SK-N-SH (cell line): ENCODE results near the gene STX1B. TPM values are rescaled to one million over a fixed set of nuclear protein-coding genes. Genes with fewer than 3 reads are reported as not detected.

Experiments
- CTCF ChIA-PET: fragments of 300-600, 350-600 bp; formaldehyde crosslinking; extraction: SDS; loops from one replicate; lab custom pipeline; 2021; lab: Yijun Ruan, JAX
- POLR2A ChIA-PET: fragments of 350-600 bp; sonication (Branson Sonifier 250); formaldehyde crosslinking; extraction: SDS; loops from one replicate; lab custom pipeline; 2020; ENCODE audit warnings: antibody characterized with exemption, inconsistent platforms; lab: Yijun Ruan, JAX
- DNase-seq: peaks from one replicate; pipeline ENCODE4 v3.0.0; 2012
- H2AFZ ChIP-seq: fragments of 200-600 bp; sonication (generic); 2 replicates; pipeline ENCODE4 v1.8.1; 2016; ENCODE audit warnings: antibody characterized with exemption, mild to moderate bottlenecking, low read depth
- H3F3A ChIP-seq: fragments of 200-600 bp; sonication (generic); replicated peaks from 2 replicates; pipeline ENCODE3; 2016; ENCODE audit warnings: antibody characterized with exemption, mild to moderate bottlenecking; ENCODE audit not compliant: insufficient read depth
- H3K27ac ChIP-seq, 2 experiments: fragments of 200-500 bp in 1 of 2; fragments of 200-600 bp in 1 of 2; sonication (Bioruptor generic) in 1 of 2; sonication (generic), shearing (Covaris generic) in 1 of 2; 2 replicates each; pipeline versions ENCODE4 v1.5.1 to v1.6.1; 2014 to 2016; ENCODE audit warnings: low read depth in 2 of 2, inconsistent platforms in 1 of 2, low read length in 1 of 2, mild to moderate bottlenecking in 1 of 2, mixed read lengths in 1 of 2
- H3K27me3 ChIP-seq: fragments of 200-600 bp; sonication (generic), shearing (Covaris generic); 2 replicates; pipeline ENCODE4 v1.6.1; 2016; ENCODE audit warnings: mixed run types; ENCODE audit not compliant: insufficient read depth
- H3K36me3 ChIP-seq, 2 experiments: fragments of 200-500 bp in 1 of 2; fragments of 200-600 bp in 1 of 2; sonication (Bioruptor generic) in 1 of 2; sonication (generic) in 1 of 2; replicated peaks in 1 of 2; 2 replicates each; pipeline versions ENCODE3 to v1.5.1; 2014 to 2016; ENCODE audit warnings: low read length in 1 of 2, mild to moderate bottlenecking in 1 of 2; ENCODE audit not compliant: insufficient read depth in 2 of 2, control insufficient read depth in 1 of 2
- H3K4me1 ChIP-seq, 2 experiments: fragments of 200-500 bp in 1 of 2; fragments of 200-600 bp in 1 of 2; sonication (Bioruptor generic) in 1 of 2; sonication (generic), shearing (Covaris generic) in 1 of 2; 2 replicates each; pipeline versions ENCODE4 v1.5.1 to v1.6.1; 2014 to 2016; ENCODE audit warnings: low read depth in 1 of 2, low read length in 1 of 2, mixed run types in 1 of 2; ENCODE audit not compliant: insufficient read depth in 2 of 2, control insufficient read depth in 1 of 2
- H3K4me2 ChIP-seq: fragments of 200-600 bp; sonication (generic), shearing (Covaris generic); 2 replicates; pipeline ENCODE4 v1.6.1; 2017; ENCODE audit warnings: mixed run types
- H3K4me3 ChIP-seq, 2 experiments: fragments of 200-500 bp in 1 of 2; fragments of 200-600 bp in 1 of 2; sonication (Bioruptor generic) in 1 of 2; sonication (generic), shearing (Covaris generic) in 1 of 2; 2 replicates each; pipeline versions ENCODE4 v1.5.1 to v1.8.1; 2014 to 2016; ENCODE audit warnings: low read depth in 2 of 2, inconsistent platforms in 1 of 2, low read length in 1 of 2, mild to moderate bottlenecking in 1 of 2, mixed read lengths in 1 of 2, moderate library complexity in 1 of 2
- H3K79me2 ChIP-seq: fragments of 200-600 bp; sonication (generic); 2 replicates; pipeline ENCODE4 v1.8.1; 2017; ENCODE audit warnings: mild to moderate bottlenecking; ENCODE audit not compliant: insufficient read depth
- H3K9ac ChIP-seq: fragments of 200-600 bp; sonication (generic); 2 replicates; pipeline ENCODE4 v1.6.1; 2017; ENCODE audit warnings: mixed run types
- H3K9me2 ChIP-seq: fragments of 200-600 bp; sonication (generic); 2 replicates; pipeline ENCODE4 v1.6.1; 2017; ENCODE audit warnings: mixed run types
- H3K9me3 ChIP-seq: fragments of 200-600 bp; sonication (generic); 2 replicates; pipeline ENCODE4 v1.6.1; 2017; ENCODE audit warnings: mixed run types, mild to moderate bottlenecking, moderate library complexity
- H4K20me1 ChIP-seq: fragments of 200-600 bp; sonication (generic); 2 replicates; pipeline ENCODE4 v1.6.1; 2017; ENCODE audit warnings: mild to moderate bottlenecking, mixed run types; ENCODE audit not compliant: insufficient read depth
- EZH2phosphoT487 ChIP-seq: fragments of 200-600 bp; sonication (generic); IDR thresholded peaks from 2 replicates; pipeline ENCODE4 v1.6.1; 2017; ENCODE audit warnings: low read depth, mixed run types, mild to moderate bottlenecking, antibody characterized with exemption, moderate library complexity, borderline replicate concordance
- FOSL2 ChIP-seq: IDR thresholded peaks from 2 replicates; pipeline ENCODE4 v1.4.0; 2012; ENCODE audit warnings: low read depth, mild to moderate bottlenecking, moderate library complexity, borderline replicate concordance
- FOXJ3 ChIP-seq: sonication (generic); formaldehyde crosslinking; IDR thresholded peaks from 2 replicates; pipeline ENCODE4 v1.5.1; 2020; ENCODE audit warnings: mild to moderate bottlenecking, missing genetic modification reagents
- GABPA ChIP-seq: IDR thresholded peaks from 2 replicates; pipeline ENCODE4 v1.4.0; 2012; ENCODE audit warnings: low read depth, mild to moderate bottlenecking
- GATA2 ChIP-seq: sonication (generic); formaldehyde crosslinking; IDR thresholded peaks from 2 replicates; pipeline ENCODE4 v1.5.0; 2020; ENCODE audit warnings: mild to moderate bottlenecking, missing genetic modification reagents
- MEF2A ChIP-seq: IDR thresholded peaks from 2 replicates; pipeline ENCODE4 v1.4.0; 2012; ENCODE audit warnings: low read depth, borderline replicate concordance
- MXI1 ChIP-seq: IDR thresholded peaks from 2 replicates; pipeline ENCODE4 v1.6.1; 2012; ENCODE audit warnings: mild to moderate bottlenecking, low read depth, low read length, improper control_type of control experiment
- POLR2AphosphoS5 ChIP-seq: IDR thresholded peaks from 2 replicates; pipeline ENCODE4 v1.6.1; 2012; ENCODE audit warnings: low read depth, low read length
- RAD21 ChIP-seq: IDR thresholded peaks from 2 replicates; pipeline ENCODE4 v1.6.1; 2012; ENCODE audit warnings: mild to moderate bottlenecking, low read length
- RCOR1 ChIP-seq: fragments of 150-350 bp; IDR thresholded peaks from 2 replicates; pipeline ENCODE4 v1.6.1; 2017; ENCODE audit warnings: antibody characterized with exemption, low read length
- RXRA ChIP-seq: IDR thresholded peaks from 2 replicates; pipeline ENCODE4 v1.4.0; 2012; ENCODE audit warnings: low read depth, mild to moderate bottlenecking, borderline replicate concordance
- SIN3A ChIP-seq: IDR thresholded peaks from 2 replicates; pipeline ENCODE4 v1.6.1; 2012; ENCODE audit warnings: low read depth, mild to moderate bottlenecking, low read length, moderate library complexity, borderline replicate concordance
- TAF1 ChIP-seq: IDR thresholded peaks from 2 replicates; pipeline ENCODE4 v1.6.1; 2012; ENCODE audit warnings: low read depth, mild to moderate bottlenecking, low read length, moderate library complexity, borderline replicate concordance
- TCF12 ChIP-seq: IDR thresholded peaks from 2 replicates; pipeline ENCODE4 v1.4.0; 2012
- TEAD4 ChIP-seq: IDR thresholded peaks from 2 replicates; pipeline ENCODE4 v1.4.0; 2012; ENCODE audit warnings: mild to moderate bottlenecking, borderline replicate concordance; ENCODE audit not compliant: insufficient read depth
- USF2 ChIP-seq: fragments of 150-350 bp; IDR thresholded peaks from 2 replicates; pipeline ENCODE4 v1.6.1; 2017; ENCODE audit warnings: antibody characterized with exemption, low read length, low read depth, borderline replicate concordance
- WGBS: methylation state at CpG from one replicate; pipeline ENCODE4 v1.1.6; 2017; ENCODE audit warnings: low lambda C conversion rate; 5-methylcytosine and 5-hydroxymethylcytosine counted together
- polyA plus RNA-seq, 3 experiments: library from polyadenylated mRNA; depleted of rRNA; stranded (reverse); fragments of >200 nt; gene quantifications; 2 replicates each; pipeline ENCODE4 v1.2.3, GENCODE V29; 2012
- TF ChIP-seq, protein P1 (sequence below): IDR thresholded peaks from 2 replicates; pipeline ENCODE4 v1.6.1; 2012; ENCODE audit warnings: mild to moderate bottlenecking, low read depth, low read length, moderate library complexity

STX1B gene
- polyA plus RNA-seq, 1 of the 3 experiments (the other 2 are of a cell fraction) = 21.2 TPM

- ChIA-PET POLR2A (interaction anchor here (1.1 kb wide), 1 partner anchor 156 kb away, joined by 3 read pairs; no protein-coding TSS in a partner anchor), CTCF (interaction anchor here (0.7 to 5.3 kb wide), 21 partner anchors 8 to 882 kb away, joined by 3 to 38 read pairs (median 6); partner anchors contain the start of genes KAT8 and ZNF843)
- DNase-seq = no peak
- Histone ChIP-seq H3K4me2 (peak overlapping the region; percentile 80; the same call in 1 of the 2 replicates), H3K9ac (no peak overlapping the region), H3K4me3 (no peak overlapping the region), H4K20me1 (no peaks in the 10 kb centered on the region), H3K9me3 (no peaks in the 10 kb centered on the region), H3K27ac (no peak overlapping the region; a peak in 1 of 4 replicates), H3K36me3 (peaks cover 0 to 10% of the 10 kb centered on the region in 2 experiments), H3K79me2 (no peaks in the 10 kb centered on the region), H2AFZ (no peak overlapping the region), H3F3A (peaks cover 5% of the 10 kb centered on the region), H3K27me3 (no peaks in the 10 kb centered on the region), H3K4me1 (peaks cover 5 to 8% of the 10 kb centered on the region in 2 experiments; a peak in 2 of 4 replicates), H3K9me2 (no peaks in the 10 kb centered on the region)
- 0 out of 2 replicates have a peak, but pooled peaks have one; percentile 6 for TF ChIP-seq POLR2AphosphoS5
- TF ChIP-seq GATA2 (CRISPR knock-in tag) = no peak
- 92% methylated on average over 20 of the region's 29 CpGs for WGBS
These were observed 24.1 kb downstream of the STX1B start for GRCh38 chr16:30986129-30986991.

DNA sequence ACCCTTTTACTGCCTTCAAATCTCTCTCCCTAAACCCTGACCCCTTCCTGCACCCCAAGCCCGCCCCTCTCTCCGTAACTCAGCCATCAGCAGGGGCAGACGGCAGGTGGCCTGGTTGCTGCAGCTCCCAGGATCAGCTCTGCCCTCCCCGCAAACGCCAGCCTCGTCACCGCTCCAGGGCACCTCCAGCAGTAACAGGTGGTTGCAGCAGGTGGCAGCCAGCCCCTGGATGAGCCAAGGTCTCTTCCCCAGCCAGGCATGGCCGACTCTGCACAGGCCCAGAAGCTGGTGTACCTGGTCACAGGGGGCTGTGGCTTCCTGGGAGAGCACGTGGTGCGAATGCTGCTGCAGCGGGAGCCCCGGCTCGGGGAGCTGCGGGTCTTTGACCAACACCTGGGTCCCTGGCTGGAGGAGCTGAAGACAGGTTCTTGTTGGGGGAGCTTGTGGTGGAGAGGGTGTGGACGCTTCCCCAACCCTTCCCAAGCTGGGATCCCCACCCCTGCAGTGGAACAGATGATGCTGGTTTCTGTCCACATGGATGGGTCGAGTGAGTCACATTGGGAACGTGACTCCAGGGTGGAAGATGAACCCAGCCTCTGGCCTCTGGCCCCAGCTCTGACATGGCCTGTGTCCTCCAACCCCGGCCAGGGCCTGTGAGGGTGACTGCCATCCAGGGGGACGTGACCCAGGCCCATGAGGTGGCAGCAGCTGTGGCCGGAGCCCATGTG lies 24.9 kb downstream of the STX1B start:
- ChIA-PET CTCF (interaction anchor here (0.6 to 5.3 kb wide), 47 partner anchors 8 to 883 kb away, joined by 3 to 38 read pairs (median 5); partner anchors contain the start of genes FUS, KAT8, ZNF646 and ZNF668), POLR2A (interaction anchor here (1.1 to 1.5 kb wide), 3 partner anchors 88 to 195 kb away, joined by 3 to 7 read pairs (median 5); partner anchors contain the start of genes FUS, ZNF646 and ZNF668)
- H3K4me2 ChIP-seq = peak overlapping the region; percentile 80
- H3K9ac ChIP-seq = peak overlapping the region; percentile 27; the same call in 1 of the 2 replicates
- peaks cover 0 to 14% of the 10 kb centered on the region in 2 experiments for H3K36me3 ChIP-seq
- no peaks in the 10 kb centered on the region for H4K20me1 ChIP-seq
- H2AFZ ChIP-seq = no peak overlapping the region
- peaks cover 5% of the 10 kb centered on the region for H3F3A ChIP-seq
- peak overlapping the region; percentile 19 to 58; a peak in 1 of 4 replicates for H3K27ac ChIP-seq
- 68% methylated on average over 11 of the region's 20 CpGs for WGBS
- H3K4me1 ChIP-seq = peaks cover 5 to 8% of the 10 kb centered on the region in 2 experiments; a peak in 2 of 4 replicates
- TF ChIP-seq GATA2 (CRISPR knock-in tag) (no peak), FOSL2 (no peak), SIN3A (no peak), EZH2phosphoT487 (no peak), POLR2AphosphoS5 (no peak), USF2 (no peak), RAD21 (no peak; the same call in 1 of the 2 replicates), TAF1 (no peak), RCOR1 (no peak), MEF2A (no peak), RXRA (no peak), TEAD4 (no peak), GABPA (no peak), FOXJ3 (CRISPR knock-in tag) (no peak), MXI1 (no peak), TCF12 (no peak)
- TF ChIP-seq, protein P1, sequence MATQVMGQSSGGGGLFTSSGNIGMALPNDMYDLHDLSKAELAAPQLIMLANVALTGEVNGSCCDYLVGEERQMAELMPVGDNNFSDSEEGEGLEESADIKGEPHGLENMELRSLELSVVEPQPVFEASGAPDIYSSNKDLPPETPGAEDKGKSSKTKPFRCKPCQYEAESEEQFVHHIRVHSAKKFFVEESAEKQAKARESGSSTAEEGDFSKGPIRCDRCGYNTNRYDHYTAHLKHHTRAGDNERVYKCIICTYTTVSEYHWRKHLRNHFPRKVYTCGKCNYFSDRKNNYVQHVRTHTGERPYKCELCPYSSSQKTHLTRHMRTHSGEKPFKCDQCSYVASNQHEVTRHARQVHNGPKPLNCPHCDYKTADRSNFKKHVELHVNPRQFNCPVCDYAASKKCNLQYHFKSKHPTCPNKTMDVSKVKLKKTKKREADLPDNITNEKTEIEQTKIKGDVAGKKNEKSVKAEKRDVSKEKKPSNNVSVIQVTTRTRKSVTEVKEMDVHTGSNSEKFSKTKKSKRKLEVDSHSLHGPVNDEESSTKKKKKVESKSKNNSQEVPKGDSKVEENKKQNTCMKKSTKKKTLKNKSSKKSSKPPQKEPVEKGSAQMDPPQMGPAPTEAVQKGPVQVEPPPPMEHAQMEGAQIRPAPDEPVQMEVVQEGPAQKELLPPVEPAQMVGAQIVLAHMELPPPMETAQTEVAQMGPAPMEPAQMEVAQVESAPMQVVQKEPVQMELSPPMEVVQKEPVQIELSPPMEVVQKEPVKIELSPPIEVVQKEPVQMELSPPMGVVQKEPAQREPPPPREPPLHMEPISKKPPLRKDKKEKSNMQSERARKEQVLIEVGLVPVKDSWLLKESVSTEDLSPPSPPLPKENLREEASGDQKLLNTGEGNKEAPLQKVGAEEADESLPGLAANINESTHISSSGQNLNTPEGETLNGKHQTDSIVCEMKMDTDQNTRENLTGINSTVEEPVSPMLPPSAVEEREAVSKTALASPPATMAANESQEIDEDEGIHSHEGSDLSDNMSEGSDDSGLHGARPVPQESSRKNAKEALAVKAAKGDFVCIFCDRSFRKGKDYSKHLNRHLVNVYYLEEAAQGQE = no peak
- H3K27me3 ChIP-seq = no peaks in the 10 kb centered on the region
- peak overlapping the region; percentile 31 to 52; a peak in 3 of 4 replicates for H3K4me3 ChIP-seq
- H3K9me2 ChIP-seq = no peaks in the 10 kb centered on the region
- no peaks in the 10 kb centered on the region for H3K9me3 ChIP-seq
- H3K79me2 ChIP-seq = no peaks in the 10 kb centered on the region
- peak; percentile 63 for DNase-seq
